HG03103 (cell line): ENCODE data around the gene ABCG8.

ENCODE experiments used
- ATAC-seq: cut with Tn5 transposase; IDR thresholded peaks from one replicate; pipeline ENCODE4 v1.9.1; 2021; ENCODE audit warnings: low read depth; ENCODE audit not compliant: unreplicated experiment

Gene ABCG8

DNA sequence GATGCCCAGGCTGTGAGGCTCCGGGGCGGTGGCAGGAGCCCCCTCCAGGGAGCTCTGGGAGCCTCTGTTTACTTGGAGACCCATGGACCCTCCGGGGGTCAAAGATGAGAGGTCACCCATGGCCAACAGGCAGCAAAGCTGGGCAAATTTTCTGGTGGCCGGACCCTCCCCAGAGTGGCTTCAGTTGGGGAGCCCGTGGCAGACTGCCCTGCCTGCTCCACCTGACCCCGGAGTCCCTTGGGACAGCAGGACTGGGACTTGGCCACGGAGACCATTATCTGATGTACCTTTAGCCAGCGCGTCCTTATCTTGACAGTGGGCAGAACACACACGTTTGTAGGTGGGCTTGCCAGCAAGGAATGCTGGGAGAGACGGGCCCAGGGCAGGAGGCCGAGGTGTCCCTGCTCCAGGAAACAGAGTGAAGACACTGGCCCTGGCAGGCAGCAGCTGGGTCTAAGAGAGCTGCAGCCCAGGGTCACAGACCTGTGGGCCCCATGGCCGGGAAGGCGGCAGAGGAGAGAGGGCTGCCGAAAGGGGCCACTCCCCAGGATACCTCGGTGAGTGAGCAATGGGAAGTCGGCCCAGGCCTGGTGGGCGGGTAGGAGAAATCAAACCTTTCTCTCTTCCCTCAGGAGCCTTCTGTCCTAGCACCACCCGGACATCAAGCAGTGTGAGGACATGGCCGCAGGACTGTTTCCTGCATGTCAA, at the start of gene ABCG8, which contains the start of gene ABCG5:
Gene ABCG8, plus strand, starts transcription at position 412 of the 708 bp plus-strand sequence. Its CDS starts 83 bp downstream, at position 495.
Gene ABCG5, minus strand, starts transcription at position 280 of the 708 bp plus-strand sequence. Its CDS starts 160 bp downstream, at position 120.
- ATAC-seq: no peak

DNA sequence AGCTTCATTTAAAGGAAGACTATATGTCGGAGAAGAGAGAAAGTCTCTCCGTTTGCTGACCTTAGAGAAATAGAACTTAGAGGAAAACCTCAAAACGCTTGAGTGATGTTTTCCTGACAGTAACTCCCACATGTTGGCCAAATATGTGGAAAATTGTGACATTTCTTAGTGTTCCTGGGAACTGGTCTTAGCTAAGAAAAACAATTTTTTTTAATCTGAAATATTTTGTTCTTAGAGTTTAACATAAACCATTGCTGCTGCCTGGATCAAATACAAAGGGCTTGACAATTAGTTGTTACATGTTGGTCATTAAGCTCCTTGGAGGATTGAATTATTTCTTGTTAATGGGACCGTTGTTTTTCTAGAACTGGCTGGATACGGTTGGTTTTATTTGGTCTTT, 48.6 kb upstream of the ABCG8 start:
- no peak for ATAC-seq

DNA sequence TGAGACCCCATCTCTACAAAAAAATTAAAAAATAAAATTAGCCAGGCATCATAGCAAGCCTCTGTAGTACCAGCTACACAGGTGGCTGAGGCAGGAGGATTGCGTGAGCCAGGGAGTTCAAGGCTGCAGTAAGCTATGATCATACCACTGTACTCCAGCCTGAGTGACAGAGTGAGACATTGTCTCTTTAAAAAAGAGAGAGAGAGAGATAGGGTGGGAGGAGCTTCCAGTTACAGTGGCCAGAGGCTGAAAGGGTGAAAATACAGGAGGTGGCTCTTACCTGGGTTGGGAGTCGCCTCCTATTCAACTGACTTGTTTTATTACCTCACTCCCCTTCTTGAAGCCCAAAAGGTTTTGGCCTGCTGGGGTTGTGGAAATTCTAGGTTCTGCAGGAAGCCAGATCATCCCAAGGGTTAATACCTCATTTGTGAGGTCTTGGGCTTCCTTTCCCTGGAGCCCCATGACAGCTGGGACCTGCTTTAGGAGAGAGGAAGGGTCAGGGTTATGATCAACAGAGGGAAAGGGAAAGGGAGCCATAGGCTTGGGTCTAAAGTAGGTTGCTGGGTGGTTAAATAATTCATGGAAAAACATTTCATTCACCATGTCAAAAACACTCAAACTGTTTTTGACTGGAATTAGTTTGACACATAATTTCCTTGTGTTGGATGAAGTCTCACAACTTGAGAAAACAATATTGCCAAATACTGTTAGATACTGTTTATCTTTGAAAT, 47.6 kb upstream of the ABCG8 start:
- no peak for ATAC-seq

DNA sequence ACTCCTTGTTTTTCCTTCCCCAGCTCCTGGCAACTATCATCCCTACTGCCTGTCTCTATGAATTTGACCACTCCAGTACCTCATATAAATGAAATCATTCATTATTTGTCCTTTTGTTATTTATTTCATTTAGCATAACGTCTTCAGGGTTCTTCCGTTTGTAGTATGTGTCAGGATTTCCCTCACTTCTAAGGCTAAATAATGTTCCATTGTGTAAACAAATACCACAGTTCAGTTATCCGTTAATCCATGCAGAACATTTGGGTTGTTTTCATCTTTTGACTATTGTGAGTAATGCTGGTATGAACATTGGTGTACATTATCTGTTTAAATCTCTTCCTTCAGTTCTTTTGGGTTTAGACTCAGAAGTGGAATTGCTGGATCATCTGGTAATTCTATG, 46.1 kb upstream of the ABCG8 start:
- ATAC-seq: no peak

DNA sequence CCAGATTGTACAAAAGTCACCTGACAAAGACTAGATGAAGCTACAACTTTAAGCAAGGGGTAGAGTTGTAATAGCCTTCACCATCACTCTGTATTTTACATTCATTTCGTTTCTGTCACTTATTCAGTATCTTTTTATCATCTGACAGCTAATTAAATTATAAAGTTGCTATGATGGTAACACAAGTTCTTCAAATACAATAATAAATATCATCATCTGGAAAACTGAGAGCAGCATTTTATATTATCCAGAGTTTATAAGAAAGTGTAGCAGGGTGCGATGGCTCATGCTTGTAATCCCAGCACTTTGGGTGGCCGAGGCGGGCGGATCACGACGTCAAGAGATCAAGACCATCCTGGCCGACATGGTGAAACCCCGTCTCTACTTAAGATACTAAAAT, 43.8 kb upstream of the ABCG8 start:
- no peak for ATAC-seq

DNA sequence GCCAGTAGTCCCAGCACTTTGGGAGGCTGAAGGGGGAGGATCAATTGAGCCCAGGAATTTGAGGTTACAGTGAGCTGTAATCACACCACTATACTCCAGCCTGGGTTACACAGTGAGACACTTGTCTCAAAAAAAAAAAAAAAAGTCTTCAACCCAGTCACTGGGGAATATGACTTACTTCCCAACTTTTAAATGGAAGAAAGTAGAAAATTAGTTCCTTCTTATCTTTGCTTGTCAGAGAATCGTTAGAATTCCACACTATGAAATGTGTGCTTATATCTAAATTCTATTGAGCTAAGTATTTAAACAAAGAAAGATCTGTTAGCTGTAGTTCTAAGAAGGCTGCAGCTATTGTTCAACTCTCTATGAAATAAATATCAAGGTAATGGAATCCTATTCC, 42.6 kb upstream of the ABCG8 start:
- ATAC-seq: no peak

DNA sequence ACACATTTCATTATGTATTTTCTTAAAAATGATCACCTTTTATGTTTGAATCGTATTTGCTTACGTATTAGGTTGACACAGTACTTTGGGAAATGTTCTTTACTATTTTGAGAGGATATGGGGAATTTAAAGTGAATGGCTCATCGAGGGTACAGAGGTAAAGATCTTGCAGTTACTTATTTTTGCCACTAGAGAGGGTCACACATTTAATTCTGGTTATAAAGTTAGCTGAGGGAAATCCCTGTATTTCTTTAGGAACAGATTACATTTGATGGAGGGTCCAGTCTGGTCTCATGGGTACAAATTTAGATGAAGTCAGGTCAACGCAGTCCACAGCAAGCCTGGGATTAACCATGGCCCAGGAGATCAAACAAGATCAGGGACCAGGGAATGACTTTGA, 40.5 kb upstream of the ABCG8 start:
- no peak for ATAC-seq

DNA sequence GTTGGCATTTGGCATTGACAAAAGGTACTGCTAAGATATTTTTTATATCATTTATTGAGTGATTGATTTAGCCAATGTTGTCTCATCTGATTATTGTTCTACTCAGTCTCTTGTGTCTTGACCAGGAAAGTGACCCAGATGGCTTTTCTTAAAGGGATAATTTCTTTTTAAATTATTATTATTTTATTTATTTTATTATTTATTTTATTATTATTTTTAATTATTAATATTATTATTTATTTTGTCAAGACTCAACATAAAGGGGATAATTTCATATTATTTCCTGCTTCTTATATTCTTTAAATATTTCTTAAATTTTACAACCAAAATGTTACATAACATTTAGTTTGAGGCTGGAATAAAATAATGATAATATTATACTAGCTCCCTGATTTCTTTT, 37.9 kb upstream of the ABCG8 start:
- ATAC-seq: no peak

DNA sequence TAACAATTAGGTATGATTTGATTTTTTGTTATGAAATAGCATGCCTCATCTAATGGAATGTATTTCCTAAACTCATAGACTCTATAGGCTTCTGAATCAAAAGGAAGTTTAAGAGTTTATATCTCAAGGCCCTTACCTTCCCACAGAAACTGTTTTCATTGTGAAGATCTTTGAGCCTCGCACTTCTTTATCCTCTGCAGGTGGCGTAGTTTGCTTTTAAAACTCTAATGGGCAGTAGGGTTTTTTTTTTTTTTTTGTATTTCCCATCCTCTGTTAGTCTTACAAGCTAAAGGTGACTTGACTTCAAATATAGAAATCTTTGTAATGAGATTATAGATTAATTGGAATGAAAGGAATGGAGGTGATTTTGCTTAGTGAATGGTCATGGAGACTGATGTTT, 36.6 kb upstream of the ABCG8 start:
- ATAC-seq: no peak

DNA sequence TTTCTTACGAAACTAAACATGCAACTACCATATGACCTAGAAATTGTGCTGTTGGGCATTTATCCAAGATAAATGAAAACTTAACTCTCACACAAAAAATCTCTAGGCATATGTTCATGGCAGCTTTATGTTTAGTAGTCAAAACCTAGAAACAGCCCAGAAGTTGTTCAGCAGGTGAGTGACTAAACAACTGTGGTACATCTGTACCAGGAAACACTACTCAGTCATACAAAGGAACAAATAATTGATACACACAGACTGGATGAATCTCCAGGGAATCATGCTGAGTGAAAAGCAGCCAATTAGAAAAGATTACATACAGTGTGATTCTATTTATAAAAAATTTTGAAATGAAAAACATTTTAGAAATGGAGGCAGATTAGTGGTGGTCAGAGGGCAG, 35.7 kb upstream of the ABCG8 start:
- no peak for ATAC-seq

DNA sequence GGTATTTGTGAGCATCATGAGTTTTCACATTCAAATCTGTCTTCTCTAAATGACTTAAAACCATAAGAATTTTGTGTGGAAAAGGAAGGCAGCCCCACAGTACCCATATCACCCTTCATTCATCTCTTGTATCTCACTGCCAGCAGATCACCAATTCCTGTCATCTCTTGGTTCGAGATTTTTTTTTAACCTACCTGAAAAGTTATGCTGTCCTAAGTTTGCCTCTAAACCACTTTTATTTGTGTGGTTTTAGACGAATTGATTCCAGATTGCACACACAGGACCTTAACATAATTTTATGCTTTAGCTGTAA, 32.1 kb upstream of the ABCG8 start:
- no peak for ATAC-seq

DNA sequence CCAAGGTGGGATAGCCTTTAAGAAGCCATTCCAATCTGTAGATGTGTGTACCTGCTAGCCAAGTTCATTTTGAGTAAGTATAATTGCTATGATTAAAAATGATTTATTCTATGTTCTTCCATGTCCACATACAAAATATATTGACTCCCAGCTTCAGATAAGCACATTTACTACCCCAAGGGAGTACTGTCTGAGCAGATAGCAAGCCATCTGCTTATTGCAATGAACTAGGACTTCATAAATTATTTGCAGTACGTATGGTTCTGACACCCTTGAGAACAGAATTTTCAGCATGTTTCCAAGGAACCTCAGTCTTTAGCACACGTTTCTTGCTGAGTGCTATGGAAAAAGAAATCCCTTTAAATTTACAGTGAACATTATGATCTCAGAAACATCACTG, 28.3 kb upstream of the ABCG8 start:
- ATAC-seq: no peak

DNA sequence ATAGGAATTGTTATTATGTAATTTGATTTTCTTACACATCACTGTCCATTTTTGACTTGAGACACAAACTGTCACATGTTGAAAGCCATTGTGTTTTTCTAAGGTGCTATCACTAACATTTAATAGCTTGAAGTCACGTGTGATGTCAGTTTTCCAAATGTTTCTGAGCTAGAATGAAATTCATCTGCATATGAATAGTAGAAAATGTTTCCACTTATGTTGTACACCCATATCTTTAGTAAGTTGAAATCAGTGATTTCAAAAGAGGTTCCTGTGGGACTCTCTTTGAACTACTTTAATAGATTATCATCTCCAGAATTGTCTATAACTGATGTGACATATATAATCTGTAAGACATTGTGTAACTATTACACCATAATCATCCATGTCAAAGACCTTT, 27.9 kb upstream of the ABCG8 start:
- ATAC-seq: no peak

DNA sequence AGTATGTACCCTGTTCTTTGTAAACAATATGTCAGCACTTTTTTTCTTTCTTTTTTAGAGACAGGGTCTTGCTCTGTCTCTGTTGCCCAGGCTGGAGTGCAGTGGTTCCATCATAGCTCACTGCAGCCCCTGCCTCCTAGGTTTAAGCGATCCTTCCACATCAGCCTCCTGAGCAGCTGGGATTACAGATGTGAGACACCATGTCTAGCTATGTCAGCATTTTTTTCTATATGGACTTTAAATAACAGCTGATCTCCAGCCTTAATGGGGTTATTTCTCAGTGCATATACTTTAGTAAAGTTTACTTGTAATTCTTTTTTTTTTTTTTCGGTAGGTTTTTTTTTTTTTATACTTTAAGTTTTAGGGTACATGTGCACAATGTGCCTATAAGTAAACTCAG, 26.8 kb upstream of the ABCG8 start:
- no peak for ATAC-seq

DNA sequence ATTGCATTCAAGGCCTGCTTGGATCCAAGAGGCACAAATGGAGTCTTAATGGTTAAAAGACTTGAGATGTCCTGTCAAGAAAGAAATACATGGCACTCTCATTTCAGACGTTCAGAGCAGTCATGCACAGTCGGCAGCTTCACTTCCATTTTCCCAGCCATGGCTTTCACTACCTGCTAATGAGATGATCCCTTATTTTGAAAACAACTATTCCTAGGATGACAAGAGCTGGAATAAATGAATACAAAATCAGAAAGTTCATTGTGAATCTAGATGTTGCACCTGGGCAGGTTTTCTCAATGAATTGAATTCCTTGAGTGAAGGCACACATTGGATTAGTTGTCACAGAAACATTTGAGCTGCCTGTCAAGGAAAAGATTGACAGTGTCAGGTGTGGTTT, 25.8 kb upstream of the ABCG8 start:
- no peak for ATAC-seq

DNA sequence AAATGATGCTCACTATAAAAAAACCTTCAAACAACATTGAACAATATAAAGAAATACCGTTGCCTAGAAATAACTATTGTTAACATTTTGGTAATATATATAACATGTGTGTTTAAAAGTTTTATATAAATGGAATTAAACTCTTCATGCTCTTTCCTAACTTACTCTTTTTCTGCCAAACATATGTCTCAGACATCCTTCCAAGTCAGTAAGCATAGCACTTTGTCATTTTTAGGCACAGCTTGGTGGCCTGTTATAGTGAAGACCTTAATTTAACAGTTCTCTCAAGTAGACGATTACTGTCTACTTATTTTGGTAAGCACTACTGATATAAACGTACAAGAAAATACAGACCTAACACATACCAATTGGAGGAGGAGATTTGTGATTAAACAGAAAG, 24.1 kb upstream of the ABCG8 start:
- ATAC-seq: no peak

DNA sequence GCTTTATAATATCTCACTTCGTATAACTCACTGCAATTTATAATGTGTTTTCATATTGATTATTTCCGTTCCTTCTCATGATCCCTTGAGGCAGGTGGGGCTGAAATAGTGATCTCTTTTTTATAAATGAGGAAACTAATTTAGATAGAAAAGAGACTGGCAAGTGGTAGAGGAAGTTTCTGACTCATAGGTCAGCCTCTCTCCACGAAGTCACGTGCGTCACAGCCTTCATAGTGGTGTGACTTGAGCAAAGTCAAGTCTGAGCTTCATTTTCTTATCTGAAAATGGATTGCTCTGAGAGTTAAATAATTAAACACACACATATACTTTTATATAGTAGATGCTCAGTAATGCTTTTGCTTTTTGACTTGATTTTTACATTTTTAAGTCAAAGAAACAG, 20.0 kb upstream of the ABCG8 start:
- ATAC-seq: no peak

DNA sequence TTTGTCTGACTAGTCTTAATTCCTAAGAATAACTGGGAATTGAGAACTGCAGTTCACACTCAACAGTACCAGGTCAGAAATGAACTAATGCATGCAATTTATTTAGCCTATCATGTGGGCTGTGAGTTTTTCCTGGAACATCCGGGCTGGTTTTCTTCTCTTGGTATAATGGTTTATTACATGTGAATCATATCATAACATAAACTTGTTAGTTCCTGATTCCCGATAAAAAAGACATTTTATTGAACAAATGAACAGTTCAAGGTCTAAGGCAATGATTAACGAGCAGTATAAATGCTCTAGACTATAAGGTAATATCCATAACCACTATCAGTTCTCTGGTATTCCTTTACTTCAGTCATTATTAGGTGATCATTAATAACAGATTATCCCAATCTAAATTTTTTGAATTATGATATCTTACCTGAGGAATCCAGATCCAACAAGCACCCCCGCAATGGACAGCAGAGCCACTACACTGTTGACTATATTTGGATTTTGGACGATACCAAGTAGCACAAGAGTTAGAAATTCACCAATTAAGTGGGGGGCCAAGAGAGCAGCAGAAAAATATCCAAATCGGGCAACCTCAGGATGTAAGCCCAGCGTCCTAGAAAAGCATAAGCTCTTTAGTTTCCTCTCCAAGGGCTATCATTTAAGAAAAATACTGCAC, 19.1 kb upstream of the ABCG8 start:
- ATAC-seq: no peak

DNA sequence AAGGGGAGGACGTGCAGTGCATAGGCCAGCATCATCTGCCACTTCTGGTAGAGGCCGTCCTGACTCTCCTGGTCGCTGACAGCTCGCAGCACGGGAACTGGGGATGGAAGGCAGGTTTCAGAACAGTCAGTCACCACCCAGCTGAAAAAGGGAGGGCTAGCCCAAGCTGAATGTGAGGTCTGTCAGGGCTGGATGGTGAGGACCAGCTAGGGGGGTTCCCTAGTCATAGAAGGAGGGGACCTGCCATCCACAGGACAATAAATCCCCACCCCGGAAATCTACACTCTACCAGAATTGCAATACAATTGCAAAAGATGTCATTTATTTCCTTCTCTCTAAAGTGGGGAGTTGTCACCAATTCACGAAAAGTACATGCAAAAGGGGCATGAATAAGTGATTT, 15.9 kb upstream of the ABCG8 start:
- ATAC-seq: no peak

DNA sequence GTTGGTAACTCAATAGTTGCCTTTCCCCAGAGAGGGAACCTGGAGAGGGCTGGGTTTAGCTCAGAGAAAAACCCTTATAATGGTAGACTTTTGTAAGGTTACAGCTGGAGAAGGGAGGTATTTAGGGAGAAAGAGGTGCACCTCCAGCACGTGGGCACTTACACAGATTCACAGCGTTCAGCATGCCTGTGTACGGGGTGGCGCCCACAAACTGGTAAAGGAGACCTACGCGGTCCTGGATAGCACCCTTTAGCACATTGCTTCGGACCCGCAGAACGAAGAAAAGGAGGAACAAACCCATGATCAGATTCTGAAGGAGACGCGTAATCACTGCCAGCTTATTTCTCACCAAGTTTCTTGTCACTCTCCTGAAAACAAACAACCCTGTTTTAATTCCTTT, 15.0 kb upstream of the ABCG8 start:
- ATAC-seq: no peak

DNA sequence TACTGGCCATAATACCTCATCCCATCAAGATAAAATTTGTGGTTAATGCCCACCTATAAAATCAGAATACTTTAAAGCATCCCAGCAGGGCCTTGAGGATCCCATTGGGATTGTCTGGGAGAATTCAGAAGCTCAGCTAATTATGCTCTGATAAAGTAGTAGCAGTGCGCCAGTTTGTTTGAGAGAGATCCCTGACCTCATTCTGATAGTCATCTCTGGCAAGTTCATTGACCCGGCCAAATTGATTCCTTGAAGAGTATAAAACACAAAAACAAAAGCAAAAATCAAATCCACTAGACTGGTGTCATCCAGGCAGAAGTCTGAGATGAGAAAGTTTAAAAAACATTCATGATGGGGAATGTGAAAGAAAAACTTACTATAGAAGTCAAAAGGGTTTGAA, 14.3 kb upstream of the ABCG8 start:
- ATAC-seq: no peak

DNA sequence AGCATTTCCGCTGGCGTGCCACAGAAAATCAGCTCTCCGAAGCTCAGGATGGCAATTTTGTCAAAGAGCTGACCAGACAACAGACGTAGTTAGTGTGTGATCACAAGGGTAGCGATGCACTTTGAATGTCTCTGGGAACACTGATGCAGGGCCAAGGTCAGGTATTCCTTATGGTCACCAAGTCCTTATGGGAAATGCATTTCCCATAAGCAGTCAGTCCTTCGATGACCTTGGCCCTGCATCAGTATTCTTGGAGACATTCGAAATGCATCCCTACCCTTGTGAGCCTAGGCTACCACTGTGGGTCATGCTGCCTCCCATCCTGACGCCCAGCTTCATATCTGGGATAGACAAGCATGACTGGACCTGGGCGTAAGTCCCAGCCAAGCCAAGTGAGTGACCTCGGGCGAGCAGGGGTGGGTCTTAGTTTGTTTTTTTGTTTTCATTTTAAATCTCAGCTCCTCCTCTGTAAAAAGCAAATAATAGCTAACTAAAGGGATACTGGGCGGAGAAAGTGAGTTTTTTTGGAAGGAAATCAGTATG, 13.7 kb upstream of the ABCG8 start:
- no peak for ATAC-seq
